Epithelial cell of prostate (primary cell): Measurements from ENCODE around the gene SLX4IP.

Source experiments
- DNase-seq: peaks from one replicate; pipeline ENCODE4 v3.0.0-alpha.2; 2011; ENCODE audit warnings: low read depth, low spot score
- H3K27ac ChIP-seq: fragments of 450-650 bp; 2 replicates; pipeline ENCODE4 v1.5.1; 2017; ENCODE audit warnings: mild to moderate bottlenecking

SLX4IP gene

GRCh38 chr20:10540636-10541493, 105.8 kb downstream of the SLX4IP start:
- peak overlapping the region; percentile 82 for H3K27ac ChIP-seq
- peak; percentile 41 for DNase-seq

- peak overlapping the region; percentile 82 for H3K27ac ChIP-seq
- no peak for DNase-seq
These were observed 106.7 kb downstream of the SLX4IP start for GRCh38 chr20:10541668-10542411.

GRCh38 chr20:10542442-10542841, 107.3 kb downstream of the SLX4IP start:
- no peak for DNase-seq

GRCh38 chr20:10543480-10543879, 108.4 kb downstream of the SLX4IP start:
- no peak overlapping the region for H3K27ac ChIP-seq
- no peak for DNase-seq

More at GRCh38 chr20:10542442-10542841, 107.3 kb downstream of the SLX4IP start:
- no peak overlapping the region for H3K27ac ChIP-seq

GRCh38 chr20:10547276-10548114, 112.4 kb downstream of the SLX4IP start:
- DNase-seq, result no peak
- no peak overlapping the region for H3K27ac ChIP-seq

- no peak overlapping the region for H3K27ac ChIP-seq
- no peak for DNase-seq
These were observed 114.4 kb downstream of the SLX4IP start for GRCh38 chr20:10549511-10549910.

GRCh38 chr20:10550204-10551118, 115.4 kb downstream of the SLX4IP start:
- H3K27ac ChIP-seq, result no peak overlapping the region
- no peak for DNase-seq

- no peak overlapping the region for H3K27ac ChIP-seq
- no peak for DNase-seq
These were observed 116.9 kb downstream of the SLX4IP start for GRCh38 chr20:10551732-10552724.

GRCh38 chr20:10553326-10553984, 118.3 kb downstream of the SLX4IP start:
- H3K27ac ChIP-seq, result peak overlapping the region; percentile 13
- no peak for DNase-seq

- H3K27ac ChIP-seq, result no peak overlapping the region
- no peak for DNase-seq
These were observed 119.2 kb downstream of the SLX4IP start for GRCh38 chr20:10554285-10554684.

GRCh38 chr20:10555393-10555792, 120.3 kb downstream of the SLX4IP start:
- H3K27ac ChIP-seq, result no peak overlapping the region

GRCh38 chr20:10555865-10556308, 120.8 kb downstream of the SLX4IP start:
- H3K27ac ChIP-seq, result peak overlapping the region; percentile 12
- no peak for DNase-seq

More at GRCh38 chr20:10555393-10555792, 120.3 kb downstream of the SLX4IP start:
- DNase-seq, result no peak

GRCh38 chr20:10556519-10557083, 121.5 kb downstream of the SLX4IP start:
- no peak for DNase-seq
- peak overlapping the region; percentile 12 for H3K27ac ChIP-seq

GRCh38 chr20:10557685-10558084, 122.6 kb downstream of the SLX4IP start:
- peak overlapping the region; percentile 39 for H3K27ac ChIP-seq
- peak; percentile 70 for DNase-seq

GRCh38 chr20:10558635-10559187, 123.6 kb downstream of the SLX4IP start:
- peak; percentile 80 for DNase-seq
- H3K27ac ChIP-seq, result peak overlapping the region; percentile 39

- peak overlapping the region; percentile 39 for H3K27ac ChIP-seq
- DNase-seq, result no peak
These were observed 124.2 kb downstream of the SLX4IP start for GRCh38 chr20:10559266-10559665.

GRCh38 chr20:10560686-10561085, 125.6 kb downstream of the SLX4IP start:
- no peak for DNase-seq
- no peak overlapping the region for H3K27ac ChIP-seq
